ENCODE data around the gene RASSF5. TPM values are rescaled to one million over a fixed set of nuclear protein-coding genes. Genes with fewer than 3 reads are reported as not detected.

Gene RASSF5
- total RNA-seq, 1 experiment from 2014 or later, result 1.3 TPM

DNA sequence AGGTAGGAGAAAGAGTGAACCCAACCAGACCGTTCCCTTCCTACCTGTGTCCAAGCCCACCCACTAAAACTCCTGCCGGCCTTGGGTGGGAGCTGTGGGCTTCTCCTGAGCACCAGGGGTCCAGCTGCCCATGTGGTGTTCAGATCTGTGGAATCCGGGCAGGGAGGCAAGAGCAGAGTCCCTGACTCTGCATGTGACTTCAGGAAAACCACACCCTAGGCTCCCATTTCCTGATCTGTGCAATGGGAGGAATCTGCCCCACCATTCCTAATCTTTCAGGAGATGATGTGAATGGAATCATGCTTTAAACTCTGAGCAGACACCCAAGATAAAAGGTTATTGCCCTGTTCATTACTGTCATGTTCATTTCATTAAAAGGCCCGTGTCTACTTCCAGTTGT, 77.4 kb downstream of the RASSF5 start:
- no peaks in the 10 kb centered on the region for H3K27me3 Mint-ChIP-seq (ENCODE audit: insufficient read depth, unreplicated experiment)
- TF ChIP-seq, protein P1, sequence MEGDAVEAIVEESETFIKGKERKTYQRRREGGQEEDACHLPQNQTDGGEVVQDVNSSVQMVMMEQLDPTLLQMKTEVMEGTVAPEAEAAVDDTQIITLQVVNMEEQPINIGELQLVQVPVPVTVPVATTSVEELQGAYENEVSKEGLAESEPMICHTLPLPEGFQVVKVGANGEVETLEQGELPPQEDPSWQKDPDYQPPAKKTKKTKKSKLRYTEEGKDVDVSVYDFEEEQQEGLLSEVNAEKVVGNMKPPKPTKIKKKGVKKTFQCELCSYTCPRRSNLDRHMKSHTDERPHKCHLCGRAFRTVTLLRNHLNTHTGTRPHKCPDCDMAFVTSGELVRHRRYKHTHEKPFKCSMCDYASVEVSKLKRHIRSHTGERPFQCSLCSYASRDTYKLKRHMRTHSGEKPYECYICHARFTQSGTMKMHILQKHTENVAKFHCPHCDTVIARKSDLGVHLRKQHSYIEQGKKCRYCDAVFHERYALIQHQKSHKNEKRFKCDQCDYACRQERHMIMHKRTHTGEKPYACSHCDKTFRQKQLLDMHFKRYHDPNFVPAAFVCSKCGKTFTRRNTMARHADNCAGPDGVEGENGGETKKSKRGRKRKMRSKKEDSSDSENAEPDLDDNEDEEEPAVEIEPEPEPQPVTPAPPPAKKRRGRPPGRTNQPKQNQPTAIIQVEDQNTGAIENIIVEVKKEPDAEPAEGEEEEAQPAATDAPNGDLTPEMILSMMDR (IDR thresholded peaks at IDR 0.05; ENCODE audit: insufficient read depth in 1 of 2, low read depth in 1 of 2, low read length in 1 of 2, severe bottlenecking in 1 of 2, unreplicated experiment in 1 of 2), result no peak
- no peak overlapping the region for H3K4me3 Mint-ChIP-seq (ENCODE audit: unreplicated experiment)
- Histone ChIP-seq H3K9me3 (no peaks in the 10 kb centered on the region), H3K4me3 (ENCODE audit: low read depth, low read length) (no peak overlapping the region), H3K36me3 (ENCODE audit: control insufficient read depth, insufficient read depth, low read length) (no peaks in the 10 kb centered on the region), H3K27me3 (replicated peaks; ENCODE audit: control insufficient read depth, insufficient read depth, low read length) (no peaks in the 10 kb centered on the region), H3K4me1 (no peaks in the 10 kb centered on the region)
- no peak for DNase-seq
- no peaks in the 10 kb centered on the region for H3K4me1 Mint-ChIP-seq (ENCODE audit: low read depth, unreplicated experiment)
- ChIA-PET CTCF (interaction anchor here (1.6 to 4.6 kb wide), 2 partner anchors 39 to 105 kb away, joined by 22 to 23 read pairs; no protein-coding TSS in a partner anchor), POLR2A (no interaction called here)
- intact Hi-C loops (cut with micrococcal nuclease; ENCODE audit: unreplicated experiment), result no loop called here
- H3K9me3 Mint-ChIP-seq (ENCODE audit: unreplicated experiment), result no peaks in the 10 kb centered on the region
- H3K27ac Mint-ChIP-seq (ENCODE audit: unreplicated experiment), result no peak overlapping the region
- no TSS peak for BruUV-seq (replicated peaks)
- no peaks in the 10 kb centered on the region for H3K36me3 Mint-ChIP-seq (ENCODE audit: insufficient read depth, unreplicated experiment)

DNA sequence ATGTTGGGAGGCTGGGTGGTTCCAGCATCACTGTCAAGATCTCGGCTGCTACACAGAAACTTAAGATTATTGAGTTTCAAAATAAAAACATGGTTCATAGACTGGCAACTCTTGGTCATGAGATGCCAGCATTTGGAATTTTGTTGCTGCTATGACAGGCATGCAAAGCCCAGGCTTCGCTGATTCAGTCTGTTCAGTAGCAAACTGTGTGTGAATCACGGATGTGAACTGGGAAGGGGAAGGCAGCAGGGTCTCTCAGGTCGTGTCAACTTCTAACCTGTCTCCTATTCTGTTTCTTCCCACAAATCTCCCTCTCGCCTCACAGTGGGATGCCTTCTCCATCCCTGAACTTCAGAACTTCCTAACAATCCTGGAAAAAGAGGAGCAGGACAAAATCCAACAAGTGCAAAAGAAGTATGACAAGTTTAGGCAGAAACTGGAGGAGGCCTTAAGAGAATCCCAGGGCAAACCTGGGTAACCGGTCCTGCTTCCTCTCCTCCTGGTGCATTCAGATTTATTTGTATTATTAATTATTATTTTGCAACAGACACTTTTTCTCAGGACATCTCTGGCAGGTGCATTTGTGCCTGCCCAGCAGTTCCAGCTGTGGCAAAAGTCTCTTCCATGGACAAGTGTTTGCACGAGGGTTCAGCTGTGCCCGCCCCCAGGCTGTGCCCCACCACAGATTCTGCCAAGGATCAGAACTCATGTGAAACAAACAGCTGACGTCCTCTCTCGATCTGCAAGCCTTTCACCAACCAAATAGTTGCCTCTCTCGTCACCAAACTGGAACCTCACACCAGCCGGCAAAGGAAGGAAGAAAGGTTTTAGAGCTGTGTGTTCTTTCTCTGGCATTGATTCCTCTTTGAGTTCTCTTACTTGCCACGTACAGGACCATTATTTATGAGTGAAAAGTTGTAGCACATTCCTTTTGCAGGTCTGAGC, 79.4 kb downstream of the RASSF5 start:
- peaks cover 2% of the 10 kb centered on the region for H3K36me3 Mint-ChIP-seq (ENCODE audit: insufficient read depth, unreplicated experiment)
- intact Hi-C loops (cut with micrococcal nuclease; ENCODE audit: unreplicated experiment), result no loop called here
- H3K9me3 Mint-ChIP-seq (ENCODE audit: unreplicated experiment), result no peaks in the 10 kb centered on the region
- H3K27me3 ChIP-seq (replicated peaks; ENCODE audit: control insufficient read depth, insufficient read depth, low read length), result no peaks in the 10 kb centered on the region
- no peaks in the 10 kb centered on the region for H3K27me3 Mint-ChIP-seq (ENCODE audit: insufficient read depth, unreplicated experiment)
- TF ChIP-seq, protein P1 (IDR thresholded peaks at IDR 0.05; ENCODE audit: insufficient read depth in 1 of 2, low read depth in 1 of 2, low read length in 1 of 2, severe bottlenecking in 1 of 2, unreplicated experiment in 1 of 2), result no peak
- POLR2A ChIA-PET, result no interaction called here
- no peak for DNase-seq
- H3K36me3 ChIP-seq (ENCODE audit: control insufficient read depth, insufficient read depth, low read length), result no peaks in the 10 kb centered on the region
- no peak overlapping the region for H3K27ac Mint-ChIP-seq (ENCODE audit: unreplicated experiment)
- H3K9me3 ChIP-seq, result no peaks in the 10 kb centered on the region
- CTCF ChIA-PET, result interaction anchor here (0.5 to 4.6 kb wide), 5 partner anchors 42 to 330 kb away, joined by 3 to 22 read pairs (median 6); no protein-coding TSS in a partner anchor
- H3K4me1 Mint-ChIP-seq (ENCODE audit: low read depth, unreplicated experiment), result no peaks in the 10 kb centered on the region
- H3K4me1 ChIP-seq, result no peaks in the 10 kb centered on the region
- H3K4me3 Mint-ChIP-seq (ENCODE audit: unreplicated experiment), result no peak overlapping the region
- no TSS peak for BruUV-seq (replicated peaks)
- no peak overlapping the region for H3K4me3 ChIP-seq (ENCODE audit: low read depth, low read length)

DNA sequence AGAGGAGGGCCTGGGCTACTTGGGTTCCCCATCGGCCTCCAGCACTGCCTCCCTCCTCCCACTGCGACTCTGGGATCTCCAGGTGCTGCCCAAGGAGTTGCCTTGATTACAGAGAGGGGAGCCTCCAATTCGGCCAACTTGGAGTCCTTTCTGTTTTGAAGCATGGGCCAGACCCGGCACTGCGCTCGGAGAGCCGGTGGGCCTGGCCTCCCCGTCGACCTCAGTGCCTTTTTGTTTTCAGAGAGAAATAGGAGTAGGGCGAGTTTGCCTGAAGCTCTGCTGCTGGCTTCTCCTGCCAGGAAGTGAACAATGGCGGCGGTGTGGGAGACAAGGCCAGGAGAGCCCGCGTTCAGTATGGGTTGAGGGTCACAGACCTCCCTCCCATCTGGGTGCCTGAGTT, 80.6 kb downstream of the RASSF5 start:
- no peak for DNase-seq
- Histone ChIP-seq H3K4me1 (no peaks in the 10 kb centered on the region), H3K9me3 (no peaks in the 10 kb centered on the region), H3K27me3 (replicated peaks; ENCODE audit: control insufficient read depth, insufficient read depth, low read length) (no peaks in the 10 kb centered on the region), H3K36me3 (ENCODE audit: control insufficient read depth, insufficient read depth, low read length) (no peaks in the 10 kb centered on the region; the same call in 1 of the 2 replicates), H3K4me3 (ENCODE audit: low read depth, low read length) (no peak overlapping the region)
- Mint-ChIP-seq H3K4me3 (ENCODE audit: unreplicated experiment) (no peak overlapping the region), H3K27ac (ENCODE audit: unreplicated experiment) (no peak overlapping the region), H3K9me3 (ENCODE audit: unreplicated experiment) (no peaks in the 10 kb centered on the region), H3K36me3 (ENCODE audit: insufficient read depth, unreplicated experiment) (peaks cover 13% of the 10 kb centered on the region), H3K4me1 (ENCODE audit: low read depth, unreplicated experiment) (no peaks in the 10 kb centered on the region), H3K27me3 (ENCODE audit: insufficient read depth, unreplicated experiment) (no peaks in the 10 kb centered on the region)
- BruUV-seq (replicated peaks), result no TSS peak
- ChIA-PET CTCF (interaction anchor here (0.6 to 1.1 kb wide), 2 partner anchors 24 to 43 kb away, joined by 4 to 6 read pairs; partner anchors contain the start of gene EIF2D), POLR2A (no interaction called here)
- TF ChIP-seq, protein P1 (IDR thresholded peaks at IDR 0.05; ENCODE audit: insufficient read depth in 1 of 2, low read depth in 1 of 2, low read length in 1 of 2, severe bottlenecking in 1 of 2, unreplicated experiment in 1 of 2), result no peak
- intact Hi-C loops (cut with micrococcal nuclease; ENCODE audit: unreplicated experiment), result no loop called here
